ENCODE results near the gene GREM1. TPM values are rescaled to one million over a fixed set of nuclear protein-coding genes. Genes with fewer than 3 reads are reported as not detected.

The GREM1 gene
- 3.6 TPM for total RNA-seq

GRCh38 chr15:32717426-32718226 is at the start of gene GREM1:
Gene GREM1, plus strand, starts transcription at chr15:32718004. Its CDS starts 12,687 bp downstream, at chr15:32730691.
- no peak for DNase-seq

GRCh38 chr15:32668942-32669341 is 48.9 kb upstream of the GREM1 start:
- DNase-seq, result no peak

- DNase-seq, result peak; percentile 78
These were observed 47.8 kb upstream of the GREM1 start for GRCh38 chr15:32669896-32670611.

- DNase-seq, result no peak
These were observed 47.2 kb upstream of the GREM1 start for GRCh38 chr15:32670623-32671022.

- DNase-seq, result peak; percentile 65
These were observed 46.2 kb upstream of the GREM1 start for GRCh38 chr15:32671339-32672325.

- no peak for DNase-seq
These were observed 43.1 kb upstream of the GREM1 start for GRCh38 chr15:32674681-32675080.

GRCh38 chr15:32675466-32675865 is 42.3 kb upstream of the GREM1 start:
- no peak for DNase-seq

- no peak for DNase-seq
These were observed 41.6 kb upstream of the GREM1 start for GRCh38 chr15:32676169-32676568.

GRCh38 chr15:32677238-32677750 is 40.5 kb upstream of the GREM1 start:
- DNase-seq, result no peak

GRCh38 chr15:32679298-32679690 is 38.5 kb upstream of the GREM1 start:
- no peak for DNase-seq

- DNase-seq, result peak; percentile 63
These were observed 35.2 kb upstream of the GREM1 start for GRCh38 chr15:32682569-32682968.

GRCh38 chr15:32682977-32683630 is 34.7 kb upstream of the GREM1 start:
- DNase-seq, result no peak

- DNase-seq, result no peak
These were observed 33.8 kb upstream of the GREM1 start for GRCh38 chr15:32683906-32684584.

- peak; percentile 57 for DNase-seq
These were observed 32.2 kb upstream of the GREM1 start for GRCh38 chr15:32685576-32685975.

- no peak for DNase-seq
These were observed 30.2 kb upstream of the GREM1 start for GRCh38 chr15:32687556-32687955.

GRCh38 chr15:32688151-32688639 is 29.6 kb upstream of the GREM1 start:
- DNase-seq, result no peak

GRCh38 chr15:32690941-32691688 is 26.7 kb upstream of the GREM1 start:
- no peak for DNase-seq

- DNase-seq, result no peak
These were observed 26.1 kb upstream of the GREM1 start for GRCh38 chr15:32691689-32692038.

GRCh38 chr15:32692286-32692685 is 25.5 kb upstream of the GREM1 start:
- DNase-seq, result no peak

All from skin of body (tissue), 2 donors.